CD4-positive, alpha-beta T cell (primary cell): ENCODE measurements around the gene CUL9. TPM values are rescaled to one million over a fixed set of nuclear protein-coding genes. Genes with fewer than 3 reads are reported as not detected.

Source experiments
- ATAC-seq: fragments of 200-7000 bp; cut with Tn5 transposase; one replicate; pipeline ENCODE4 v1.10.0; 2022; ENCODE audit warnings: mild to moderate bottlenecking; ENCODE audit not compliant: poor library complexity
- CTCF ChIA-PET: fragments of 350-600 bp; sonication (Branson Sonifier 250); formaldehyde crosslinking; loops from one replicate; lab custom pipeline; 2021; ENCODE audit warnings: antibody characterized with exemption, inconsistent platforms; lab: Charles Lee
- POLR2A ChIA-PET: fragments of 350-600 bp; sonication (Branson Sonifier 250); formaldehyde crosslinking; loops from one replicate; lab custom pipeline; 2021; ENCODE audit warnings: antibody characterized with exemption, inconsistent platforms; lab: Charles Lee
- DNase-seq, 14 experiments: peaks; one replicate each; pipeline ENCODE4 v3.0.0-alpha.2; 2013 to 2020; ENCODE audit warnings: mixed read lengths in 2 of 14
- H3K27ac ChIP-seq, 2 donors: one replicate each; pipeline versions ENCODE4 v1.5.1 to v1.7.0; 2013; ENCODE audit warnings: low read length in 2 of 2, low read depth in 1 of 2, mild to moderate bottlenecking in 1 of 2
- H3K27me3 ChIP-seq, 2 experiments: 1 replicate in 1 of 2; 2 replicates in 1 of 2; pipeline versions ENCODE4 v1.6.1 to v1.7.0; 2013; ENCODE audit warnings: low read length in 2 of 2, control low read depth in 1 of 2, mild to moderate bottlenecking in 1 of 2, moderate library complexity in 1 of 2; ENCODE audit not compliant: insufficient read depth in 2 of 2, control insufficient read depth in 1 of 2
- H3K36me3 ChIP-seq: one replicate; pipeline ENCODE4 v1.6.1; 2013; ENCODE audit warnings: low read length, control low read depth; ENCODE audit not compliant: insufficient read depth
- H3K4me1 ChIP-seq: one replicate; pipeline ENCODE4 v1.6.1; 2013; ENCODE audit warnings: low read length, control low read depth; ENCODE audit not compliant: insufficient read depth
- H3K4me3 ChIP-seq: one replicate; pipeline ENCODE4 v1.5.1; 2013; ENCODE audit warnings: mild to moderate bottlenecking, low read length, moderate library complexity
- H3K9me3 ChIP-seq, 2 experiments: 1 replicate in 1 of 2; 2 replicates in 1 of 2; pipeline versions ENCODE4 v1.6.1 to v1.7.0; 2013; ENCODE audit warnings: low read length in 2 of 2, mild to moderate bottlenecking in 2 of 2, control low read depth in 1 of 2, moderate library complexity in 1 of 2; ENCODE audit not compliant: control insufficient read depth in 1 of 2, insufficient read depth in 1 of 2
- H3K27ac Mint-ChIP-seq: one replicate; pipeline ENCODE4 v1.8.0; 2020; ENCODE audit warnings: mixed read lengths
- H3K27me3 Mint-ChIP-seq: one replicate; pipeline ENCODE4 v1.8.0; 2021; ENCODE audit warnings: mixed read lengths
- H3K36me3 Mint-ChIP-seq: one replicate; pipeline ENCODE4 v1.8.0; 2021; ENCODE audit warnings: low read depth, mixed read lengths
- H3K4me1 Mint-ChIP-seq: one replicate; pipeline ENCODE4 v1.8.0; 2021; ENCODE audit warnings: low read depth, mixed read lengths
- H3K4me3 Mint-ChIP-seq: one replicate; pipeline ENCODE4 v1.8.0; 2020; ENCODE audit warnings: mild to moderate bottlenecking, mixed read lengths
- H3K9me3 Mint-ChIP-seq: one replicate; pipeline ENCODE4 v1.8.0; 2020; ENCODE audit warnings: mixed read lengths
- intact Hi-C, 2 experiments: fragments of 100-400 bp; cut with DNase I in 1 of 2; cut with micrococcal nuclease in 1 of 2; formaldehyde crosslinking; loops; one replicate each; pipeline versions ENCODE4 v1.15.1 to v1.9.0; 2023 to 2025; cut with DNase I, micrococcal nuclease
- total RNA-seq, 174 experiments: library from RNA in 2 of 174; stranded (reverse) in 2 of 174; gene quantifications; one replicate each; pipeline ENCODE4 v1.2.3 and lab custom pipeline; 2021 to 2026
- TF ChIP-seq, protein P1 (sequence below): fragments of 200-600 bp; IDR thresholded peaks from one replicate; pipeline ENCODE4 v1.8.0; 2022; ENCODE audit warnings: antibody characterized with exemption, mild to moderate bottlenecking

CUL9 gene
- total RNA-seq, 2 experiments from 2014 or later, result 75.5 to 79.2 TPM

DNA sequence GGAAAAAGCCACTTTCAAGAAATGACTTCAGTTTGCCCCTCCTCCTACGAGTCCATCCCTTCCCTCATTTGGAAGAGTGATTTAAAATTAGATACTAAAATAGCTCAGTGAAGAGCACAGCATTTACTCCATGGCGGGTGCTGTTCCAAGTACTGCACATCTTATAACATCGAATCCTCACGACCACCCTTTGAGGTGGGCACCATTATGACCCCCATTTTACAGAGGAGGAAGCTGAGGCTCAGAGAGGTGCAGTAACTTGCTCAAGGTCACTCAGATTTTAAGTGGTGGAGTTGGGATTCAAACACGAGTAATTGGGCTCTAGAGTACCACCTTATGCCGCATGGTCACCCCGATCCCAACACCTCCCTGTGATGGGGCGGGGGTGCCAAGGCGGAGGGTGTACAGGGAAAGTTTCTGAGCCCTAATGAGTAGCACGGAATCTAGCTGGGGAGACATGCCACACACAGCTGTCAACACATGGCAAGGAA lies 86.8 kb downstream of the CUL9 start:
- Mint-ChIP-seq H3K27me3 (peaks cover 10% of the 10 kb centered on the region), H3K4me1 (peaks cover 14% of the 10 kb centered on the region), H3K36me3 (no peaks in the 10 kb centered on the region), H3K27ac (no peak overlapping the region), H3K4me3 (peak overlapping the region; percentile 62), H3K9me3 (no peaks in the 10 kb centered on the region)
- DNase-seq, result no peak
- ChIA-PET POLR2A (interaction anchor here (1.1 to 1.6 kb wide), 2 partner anchors 101 to 115 kb away, joined by 3 to 5 read pairs; partner anchors contain the start of gene ZNF318), CTCF (interaction anchor here (1.0 to 1.2 kb wide), 3 partner anchors 7 to 129 kb away, joined by 3 read pairs; partner anchors contain the start of gene DNPH1)
- Histone ChIP-seq H3K27me3 (peaks cover 0 to 2% of the 10 kb centered on the region in 2 experiments), H3K36me3 (no peaks in the 10 kb centered on the region), H3K9me3 (no peaks in the 10 kb centered on the region), H3K4me3 (no peak overlapping the region), H3K4me1 (peaks cover 15% of the 10 kb centered on the region), H3K27ac (no peak overlapping the region)
- intact Hi-C loops, result loop anchor here in 1 of 2 experiments (5.0 kb wide), 1 partner anchor 68 kb away; no protein-coding TSS in a partner anchor
- TF ChIP-seq, protein P1, sequence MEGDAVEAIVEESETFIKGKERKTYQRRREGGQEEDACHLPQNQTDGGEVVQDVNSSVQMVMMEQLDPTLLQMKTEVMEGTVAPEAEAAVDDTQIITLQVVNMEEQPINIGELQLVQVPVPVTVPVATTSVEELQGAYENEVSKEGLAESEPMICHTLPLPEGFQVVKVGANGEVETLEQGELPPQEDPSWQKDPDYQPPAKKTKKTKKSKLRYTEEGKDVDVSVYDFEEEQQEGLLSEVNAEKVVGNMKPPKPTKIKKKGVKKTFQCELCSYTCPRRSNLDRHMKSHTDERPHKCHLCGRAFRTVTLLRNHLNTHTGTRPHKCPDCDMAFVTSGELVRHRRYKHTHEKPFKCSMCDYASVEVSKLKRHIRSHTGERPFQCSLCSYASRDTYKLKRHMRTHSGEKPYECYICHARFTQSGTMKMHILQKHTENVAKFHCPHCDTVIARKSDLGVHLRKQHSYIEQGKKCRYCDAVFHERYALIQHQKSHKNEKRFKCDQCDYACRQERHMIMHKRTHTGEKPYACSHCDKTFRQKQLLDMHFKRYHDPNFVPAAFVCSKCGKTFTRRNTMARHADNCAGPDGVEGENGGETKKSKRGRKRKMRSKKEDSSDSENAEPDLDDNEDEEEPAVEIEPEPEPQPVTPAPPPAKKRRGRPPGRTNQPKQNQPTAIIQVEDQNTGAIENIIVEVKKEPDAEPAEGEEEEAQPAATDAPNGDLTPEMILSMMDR, result no peak
- ATAC-seq, result no peak

DNA sequence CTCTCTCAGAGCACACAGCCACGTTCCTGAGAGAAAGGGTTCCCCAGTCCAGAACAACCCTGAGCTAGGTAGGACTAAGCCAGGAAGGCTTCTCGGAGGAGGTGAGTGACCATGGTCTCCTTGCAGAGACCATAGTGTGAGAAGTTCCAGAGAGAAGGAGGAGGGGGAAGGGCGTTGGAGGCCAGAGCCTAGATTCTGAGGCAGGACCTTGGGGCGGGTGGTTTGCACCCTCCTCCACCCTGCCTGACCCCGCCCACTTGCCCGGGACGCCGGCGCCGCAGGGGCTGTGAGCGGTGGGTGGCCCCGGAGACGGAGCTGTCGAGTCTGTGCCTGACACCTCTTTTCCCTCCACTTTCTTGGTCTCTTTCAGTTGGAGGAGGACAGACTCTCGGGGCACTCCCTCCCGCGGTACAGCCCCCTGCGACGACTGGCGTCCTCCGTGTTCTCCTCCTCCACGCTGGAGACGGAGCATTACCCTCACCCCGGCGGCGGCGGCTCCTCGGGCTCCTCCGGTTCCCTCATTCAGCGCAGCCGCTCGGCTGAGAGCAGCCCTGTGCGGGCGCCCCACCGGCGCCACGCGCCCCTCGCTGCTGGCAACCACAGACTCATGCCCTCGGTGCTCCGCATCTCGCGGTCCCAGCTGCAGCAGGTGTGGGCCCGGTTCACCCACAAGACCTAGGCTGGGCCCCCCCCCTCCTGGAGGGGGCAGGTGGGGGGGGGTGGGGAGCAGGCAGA lies 87.4 kb downstream of the CUL9 start:
- H3K4me1 Mint-ChIP-seq, result peaks cover 19% of the 10 kb centered on the region
- no peak overlapping the region for H3K27ac ChIP-seq
- TF ChIP-seq, protein P1, result no peak
- peaks cover 15% of the 10 kb centered on the region for H3K4me1 ChIP-seq
- ATAC-seq (peak; percentile 81), DNase-seq (peak in 12 of 14 experiments; percentile 6 to 63 (median 35))
- CTCF ChIA-PET, result interaction anchor here (1.0 to 1.2 kb wide), 2 partner anchors 40 to 129 kb away, joined by 3 read pairs; partner anchors contain the start of gene DNPH1
- H3K27me3 ChIP-seq, result peaks cover 0 to 4% of the 10 kb centered on the region in 2 experiments
- intact Hi-C loops, result loop anchor here in 1 of 2 experiments (5.0 kb wide), 1 partner anchor 68 kb away; no protein-coding TSS in a partner anchor
- H3K4me3 Mint-ChIP-seq, result peak overlapping the region; percentile 62
- no peaks in the 10 kb centered on the region for H3K9me3 ChIP-seq
- no peak overlapping the region for H3K27ac Mint-ChIP-seq
- H3K4me3 ChIP-seq, result peak overlapping the region; percentile 58
- no peaks in the 10 kb centered on the region for H3K9me3 Mint-ChIP-seq
- peaks cover 16% of the 10 kb centered on the region for H3K27me3 Mint-ChIP-seq
- no peaks in the 10 kb centered on the region for H3K36me3 Mint-ChIP-seq
- POLR2A ChIA-PET, result interaction anchor here (0.6 to 1.6 kb wide), 3 partner anchors 100 to 1390 kb away, joined by 3 to 5 read pairs (median 3); partner anchors contain the start of gene ZNF318
- H3K36me3 ChIP-seq, result no peaks in the 10 kb centered on the region

DNA sequence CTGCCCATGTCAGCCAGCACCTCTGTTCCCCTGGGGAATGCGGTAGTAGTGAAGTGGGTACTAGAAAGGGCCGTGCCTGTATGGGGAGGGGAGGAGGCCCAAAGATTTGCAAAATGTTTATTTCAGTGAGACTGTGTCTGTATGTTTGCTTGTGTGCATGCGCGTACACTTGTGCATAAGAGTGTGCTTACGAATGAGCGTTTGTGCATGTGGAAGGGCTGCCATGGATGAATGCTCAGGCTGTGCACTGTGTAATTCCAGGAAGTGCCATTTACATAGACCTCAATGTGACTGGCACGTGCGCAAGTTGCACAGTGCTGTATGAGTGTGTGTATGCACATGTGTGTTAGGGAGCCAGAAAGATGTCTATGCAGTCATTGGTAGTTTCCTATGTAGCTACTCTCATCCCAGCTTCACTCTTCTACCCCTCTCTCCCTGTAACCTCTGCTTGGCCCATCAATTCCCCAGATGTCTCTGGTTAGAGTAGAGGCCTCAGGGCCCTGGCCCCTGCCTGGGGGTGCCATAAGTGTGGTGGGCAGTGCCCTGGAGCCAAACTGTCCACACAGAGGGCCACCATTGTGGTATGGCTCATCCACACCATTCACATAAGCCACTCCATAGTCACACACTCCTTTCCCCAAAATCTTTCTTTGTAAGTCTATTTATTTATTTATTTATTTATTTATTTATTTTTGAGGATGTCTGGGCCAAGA lies 89.3 kb downstream of the CUL9 start:
- peaks cover 0 to 4% of the 10 kb centered on the region in 2 experiments for H3K27me3 ChIP-seq
- no peak for DNase-seq
- Mint-ChIP-seq H3K27me3 (peaks cover 24% of the 10 kb centered on the region), H3K9me3 (no peaks in the 10 kb centered on the region), H3K4me3 (no peak overlapping the region), H3K27ac (no peak overlapping the region), H3K4me1 (peaks cover 19% of the 10 kb centered on the region), H3K36me3 (no peaks in the 10 kb centered on the region)
- TF ChIP-seq, protein P1, result no peak
- CTCF ChIA-PET, result interaction anchor here (0.6 kb wide), 1 partner anchor 42 kb away, joined by 3 read pairs; the partner anchor contains the start of gene DNPH1
- H3K4me3 ChIP-seq, result no peak overlapping the region
- no peaks in the 10 kb centered on the region for H3K9me3 ChIP-seq
- POLR2A ChIA-PET, result no interaction called here
- H3K4me1 ChIP-seq, result peaks cover 29% of the 10 kb centered on the region
- H3K36me3 ChIP-seq, result no peaks in the 10 kb centered on the region
- H3K27ac ChIP-seq, result no peak overlapping the region
- intact Hi-C loops, result no loop called here
- no peak for ATAC-seq
